ENCODE measurements around the gene RAP1GAP2. TPM values are rescaled to one million over a fixed set of nuclear protein-coding genes. Genes with fewer than 3 reads are reported as not detected.
A peak's percentile ranks its signal among the peaks of the same experiment; 100 is the strongest.

The RAP1GAP2 gene
- total RNA-seq, 3 donors from 2014 or later (not counting 1 experiment from before 2014, with no cell fraction given) = 274 to 418 (median 390) TPM

DNA sequence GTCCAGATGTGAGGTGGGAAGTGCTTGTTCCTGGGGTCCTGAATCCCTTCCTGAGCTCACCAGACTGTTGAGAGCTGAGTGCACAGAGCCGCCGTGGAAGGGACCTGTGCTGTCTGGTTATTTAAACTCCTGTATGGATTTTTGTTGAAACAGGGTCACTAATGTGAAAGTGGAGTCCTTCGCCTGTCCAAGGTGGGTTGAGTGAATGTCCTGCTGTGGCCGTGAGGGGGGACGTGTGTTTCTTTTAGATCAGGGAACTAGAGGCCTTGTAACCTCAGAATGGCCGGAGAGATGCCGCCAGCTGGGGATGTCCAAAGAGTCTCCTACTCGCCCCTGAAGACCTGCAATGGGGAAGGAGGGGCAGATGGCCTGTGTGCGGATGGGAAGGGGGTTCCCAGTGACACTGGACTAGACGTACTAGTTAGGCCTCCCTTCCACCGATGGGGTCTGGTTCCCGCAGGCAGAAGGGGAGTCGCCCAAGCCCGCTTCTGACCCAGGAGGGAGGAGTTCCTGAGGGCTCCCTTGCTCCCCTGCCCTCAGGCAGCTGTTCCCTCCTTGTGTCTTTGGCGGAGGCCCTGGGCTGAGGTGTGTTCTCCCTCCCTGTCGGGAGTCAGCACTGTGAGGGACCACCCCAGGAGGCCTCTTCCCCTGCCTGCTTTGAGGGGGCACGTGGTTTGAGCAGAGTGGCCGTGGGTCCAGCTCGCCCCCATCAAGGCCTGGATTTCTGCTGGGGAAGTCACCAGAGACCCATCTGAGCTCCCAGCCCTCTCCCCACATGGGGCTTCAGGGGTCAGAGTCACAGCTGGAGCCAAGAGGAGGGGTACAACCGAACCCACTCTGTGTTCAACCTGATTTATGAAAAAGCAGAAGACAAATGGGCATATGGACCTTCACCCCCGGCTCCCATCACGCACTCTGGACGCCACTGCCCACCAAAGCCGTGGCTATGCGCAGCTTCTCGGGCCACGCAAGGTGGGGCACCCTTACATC, 236.3 kb downstream of the RAP1GAP2 start:
- no peaks in the 10 kb centered on the region for H3K9me3 ChIP-seq (ENCODE audit: control insufficient read depth, insufficient read depth, low read length)
- 94% methylated on average over 27 of the region's 27 CpGs for WGBS (ENCODE audit: insufficient coverage)
- Mint-ChIP-seq H3K27me3 (ENCODE audit: low read depth in 2 of 2) (no peaks in the 10 kb centered on the region), H3K27ac (peak overlapping the region; percentile 34 to 68), H3K36me3 (peaks cover 12% of the 10 kb centered on the region), H3K4me1 (peaks cover 7 to 30% of the 10 kb centered on the region in 2 donors), H3K9me3 (no peaks in the 10 kb centered on the region), H3K4me3 (peak overlapping the region; percentile 21)
- intact Hi-C loops (cut with micrococcal nuclease) = no loop called here
- DNase-seq (peak in 1 of 2 donors; percentile 15), ATAC-seq (peak in 1 of 3 donors; percentile 8)
- peaks cover 46% of the 10 kb centered on the region for H3K36me3 ChIP-seq (ENCODE audit: control insufficient read depth, insufficient read depth, low read length)
- H3K27me3 ChIP-seq (ENCODE audit: control insufficient read depth, insufficient read depth, low read length) = no peaks in the 10 kb centered on the region
- no peak for TF ChIP-seq CTCF (IDR thresholded peaks at IDR 0.05)
- H3K27ac ChIP-seq (ENCODE audit: low read length) = no peak overlapping the region
- H3K4me1 ChIP-seq (ENCODE audit: control insufficient read depth, insufficient read depth, low read length) = no peaks in the 10 kb centered on the region
- no peak overlapping the region for H3K4me3 ChIP-seq (ENCODE audit: low read length)

GRCh38 chr17:3033248-3033640, 237.0 kb downstream of the RAP1GAP2 start:
- H3K4me1 ChIP-seq (ENCODE audit: control insufficient read depth, insufficient read depth, low read length) = no peaks in the 10 kb centered on the region
- intact Hi-C loops (cut with micrococcal nuclease) = no loop called here
- no peak for DNase-seq
- Mint-ChIP-seq H3K4me3 (peak overlapping the region; percentile 21), H3K36me3 (peaks cover 7% of the 10 kb centered on the region), H3K4me1 (peaks cover 1 to 23% of the 10 kb centered on the region in 2 donors), H3K9me3 (no peaks in the 10 kb centered on the region), H3K27ac (peak overlapping the region in 1 of 2 donors; percentile 68), H3K27me3 (ENCODE audit: low read depth in 2 of 2) (no peaks in the 10 kb centered on the region)
- no peaks in the 10 kb centered on the region for H3K9me3 ChIP-seq (ENCODE audit: control insufficient read depth, insufficient read depth, low read length)
- no peaks in the 10 kb centered on the region for H3K27me3 ChIP-seq (ENCODE audit: control insufficient read depth, insufficient read depth, low read length)
- no peak overlapping the region for H3K27ac ChIP-seq (ENCODE audit: low read length)
- H3K4me3 ChIP-seq (ENCODE audit: low read length) = no peak overlapping the region
- peaks cover 43% of the 10 kb centered on the region for H3K36me3 ChIP-seq (ENCODE audit: control insufficient read depth, insufficient read depth, low read length)
- WGBS (ENCODE audit: insufficient coverage) = 96% methylated on average over 14 of the region's 15 CpGs
- TF ChIP-seq CTCF (IDR thresholded peaks at IDR 0.05) = no peak
- no peak for ATAC-seq

- DNase-seq (no peak), ATAC-seq (peak; percentile 16 to 25 (median 20))
- H3K4me3 ChIP-seq (ENCODE audit: low read length) = no peak overlapping the region
- H3K36me3 Mint-ChIP-seq = peaks cover 5% of the 10 kb centered on the region
- H3K27me3 ChIP-seq (ENCODE audit: control insufficient read depth, insufficient read depth, low read length) = no peaks in the 10 kb centered on the region
- no peaks in the 10 kb centered on the region for H3K27me3 Mint-ChIP-seq (ENCODE audit: low read depth in 2 of 2)
- WGBS (ENCODE audit: insufficient coverage) = 91% methylated on average over 22 of the region's 26 CpGs
- H3K27ac ChIP-seq (ENCODE audit: low read length) = no peak overlapping the region
- H3K36me3 ChIP-seq (ENCODE audit: control insufficient read depth, insufficient read depth, low read length) = peaks cover 37% of the 10 kb centered on the region
- H3K27ac Mint-ChIP-seq = peak overlapping the region; percentile 68
- H3K4me1 ChIP-seq (ENCODE audit: control insufficient read depth, insufficient read depth, low read length) = no peaks in the 10 kb centered on the region
- no peak for TF ChIP-seq CTCF (IDR thresholded peaks at IDR 0.05)
- intact Hi-C loops (cut with micrococcal nuclease) = no loop called here
- no peak overlapping the region for H3K4me3 Mint-ChIP-seq
- no peaks in the 10 kb centered on the region for H3K9me3 Mint-ChIP-seq
- peaks cover 2 to 24% of the 10 kb centered on the region in 2 donors for H3K4me1 Mint-ChIP-seq
- H3K9me3 ChIP-seq (ENCODE audit: control insufficient read depth, insufficient read depth, low read length) = no peaks in the 10 kb centered on the region
These were observed 237.7 kb downstream of the RAP1GAP2 start for GRCh38 chr17:3033741-3034577.

All from natural killer cell (primary cell).